Measurements from ENCODE around the gene SLC22A1. TPM values are rescaled to one million over a fixed set of nuclear protein-coding genes. Genes with fewer than 3 reads are reported as not detected.
A peak's percentile ranks its signal among the peaks of the same experiment; 100 is the strongest.

SLC22A1 gene
- total RNA-seq (1 to 10 TPM in 3 of 6 donors, under 1 TPM in 3; 0.59 to 2.5 (median 1.2) TPM), polyA plus RNA-seq (under 1 TPM; 0.53 to 0.80 TPM)

- no peak for TF ChIP-seq CTCF (IDR thresholded peaks at IDR 0.05)
- intact Hi-C loops (cut with DNase I), result no loop called here
- 66% methylated on average over 8 of the region's 8 CpGs for WGBS, 2 donors
- Histone ChIP-seq H3K4me1 (no peaks in the 10 kb centered on the region), H3K27ac (no peak within 1 kb of the TSS), H3K9me3 (no peaks in the 10 kb centered on the region), H3K27me3 (no peaks in the 10 kb centered on the region), H3K36me3 (no peaks in the 10 kb centered on the region), H3K4me3 (no peak within 1 kb of the TSS)
- no peak for FAIRE-seq
- peak in 1 of 6 donors; percentile 2 for DNase-seq
- no peak for ATAC-seq
Observed at GRCh38 chr6:160121558-160121957, at the start of gene SLC22A1. SLC22A1 (plus strand) TSS chr6:160121815; CDS start chr6:160121936, 121 bp downstream.

DNA sequence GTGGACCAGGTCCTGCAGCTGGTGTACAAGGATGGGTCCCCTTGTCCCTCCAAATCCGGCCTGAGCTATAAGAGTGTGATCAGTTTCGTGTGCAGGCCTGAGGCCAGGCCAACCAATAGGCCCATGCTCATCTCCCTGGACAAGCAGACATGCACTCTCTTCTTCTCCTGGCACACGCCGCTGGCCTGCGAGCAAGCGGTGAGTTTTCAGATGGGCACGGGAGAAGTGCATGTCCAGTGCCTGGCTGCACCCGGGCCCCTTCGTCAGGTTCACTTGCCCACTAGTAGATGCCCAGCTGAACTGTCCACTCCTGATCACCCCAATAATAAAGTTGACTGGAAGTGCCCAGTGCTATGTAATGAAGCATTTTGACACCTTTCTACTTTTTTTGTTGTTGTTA lies 48.3 kb upstream of the SLC22A1 start:
- WGBS, 2 donors, result 89 to 92% methylated on average over 9 of the region's 9 CpGs
- intact Hi-C loops (cut with DNase I), result no loop called here
- DNase-seq (no peak), ATAC-seq (no peak), FAIRE-seq (no peak)
- H3K36me3 ChIP-seq, result peaks cover 0 to 71% (median 34%) of the 10 kb centered on the region in 3 donors
- H3K27ac ChIP-seq, result no peak overlapping the region
- H3K4me1 ChIP-seq, result no peaks in the 10 kb centered on the region
- no peaks in the 10 kb centered on the region for H3K9me3 ChIP-seq
- no peak overlapping the region for H3K4me3 ChIP-seq
- TF ChIP-seq CTCF (IDR thresholded peaks at IDR 0.05), result no peak
- H3K27me3 ChIP-seq, result no peaks in the 10 kb centered on the region

DNA sequence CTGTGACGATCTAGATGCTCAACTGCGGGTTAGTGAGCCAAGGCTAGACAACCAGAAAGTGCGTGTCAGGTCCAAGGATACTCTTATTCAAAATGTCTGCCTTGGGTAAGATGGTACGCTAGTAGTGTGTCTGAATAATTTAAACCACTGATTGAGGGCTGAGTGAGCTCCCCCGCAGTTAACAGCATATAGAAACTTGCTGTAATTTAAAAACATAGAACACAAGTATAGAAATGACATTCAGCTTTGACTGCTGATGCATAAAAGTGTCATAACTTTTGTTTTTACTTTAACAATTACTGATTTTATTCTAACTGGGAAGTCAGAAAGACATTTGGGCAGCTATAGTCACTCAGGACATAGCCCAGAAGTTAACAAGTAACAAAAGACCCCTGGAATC lies 45.6 kb upstream of the SLC22A1 start:
- peaks cover 0 to 74% (median 35%) of the 10 kb centered on the region in 3 donors for H3K36me3 ChIP-seq
- ATAC-seq (no peak), DNase-seq (no peak), FAIRE-seq (no peak)
- no peak for TF ChIP-seq CTCF (IDR thresholded peaks at IDR 0.05)
- intact Hi-C loops (cut with DNase I), result no loop called here
- no peaks in the 10 kb centered on the region for H3K4me1 ChIP-seq
- no peaks in the 10 kb centered on the region for H3K9me3 ChIP-seq
- no peaks in the 10 kb centered on the region for H3K27me3 ChIP-seq
- H3K27ac ChIP-seq, result no peak overlapping the region
- H3K4me3 ChIP-seq, result no peak overlapping the region
- 92 to 97% methylated on average over 5 of the region's 5 CpGs for WGBS, 2 donors

GRCh38 chr6:160077024-160077423 lies 44.6 kb upstream of the SLC22A1 start:
- no peak for FAIRE-seq
- DNase-seq, result no peak
- no peak for TF ChIP-seq CTCF (IDR thresholded peaks at IDR 0.05)
- intact Hi-C loops (cut with DNase I), result no loop called here
- no peak overlapping the region for H3K4me3 ChIP-seq
- no peaks in the 10 kb centered on the region for H3K9me3 ChIP-seq
- H3K27me3 ChIP-seq, result no peaks in the 10 kb centered on the region
- H3K36me3 ChIP-seq, result peaks cover 0 to 73% (median 34%) of the 10 kb centered on the region in 3 donors
- 87 to 92% methylated on average over 5 of the region's 5 CpGs for WGBS, 2 donors
- ATAC-seq, result no peak
- no peaks in the 10 kb centered on the region for H3K4me1 ChIP-seq
- no peak overlapping the region for H3K27ac ChIP-seq

GRCh38 chr6:160077526-160077925 lies 44.1 kb upstream of the SLC22A1 start:
- intact Hi-C loops (cut with DNase I), result no loop called here
- WGBS, 2 donors, result 87 to 88% methylated on average over 2 of the region's 2 CpGs
- H3K27ac ChIP-seq, result no peak overlapping the region
- H3K4me1 ChIP-seq, result no peaks in the 10 kb centered on the region
- no peak for ATAC-seq
- H3K9me3 ChIP-seq, result no peaks in the 10 kb centered on the region
- no peak for DNase-seq
- H3K27me3 ChIP-seq, result no peaks in the 10 kb centered on the region
- no peak overlapping the region for H3K4me3 ChIP-seq
- peaks cover 0 to 73% (median 32%) of the 10 kb centered on the region in 3 donors for H3K36me3 ChIP-seq
- FAIRE-seq, result no peak
- TF ChIP-seq CTCF (IDR thresholded peaks at IDR 0.05), result no peak

All from pancreas (tissue), 10 donors.